Body of pancreas (tissue), 4 donors: ENCODE data around the gene SORT1.

Experiments used
- POLR2A ChIP-seq, 3 donors: fragments of 450-650 bp; IDR thresholded peaks; one replicate each; pipeline ENCODE4 v1.6.1; 2016; ENCODE audit warnings: antibody characterized with exemption in 3 of 3, mild to moderate bottlenecking in 2 of 3
- TF ChIP-seq, protein P1 (sequence below), 7 experiments: fragments of 450-650 bp in 4 of 7; fragments of 200-600 bp in 3 of 7; sonication (generic) in 3 of 7; IDR thresholded peaks; one replicate each; pipeline ENCODE4 v1.5.1; 2016 to 2019; ENCODE audit warnings: antibody characterized with exemption in 7 of 7

DNA sequence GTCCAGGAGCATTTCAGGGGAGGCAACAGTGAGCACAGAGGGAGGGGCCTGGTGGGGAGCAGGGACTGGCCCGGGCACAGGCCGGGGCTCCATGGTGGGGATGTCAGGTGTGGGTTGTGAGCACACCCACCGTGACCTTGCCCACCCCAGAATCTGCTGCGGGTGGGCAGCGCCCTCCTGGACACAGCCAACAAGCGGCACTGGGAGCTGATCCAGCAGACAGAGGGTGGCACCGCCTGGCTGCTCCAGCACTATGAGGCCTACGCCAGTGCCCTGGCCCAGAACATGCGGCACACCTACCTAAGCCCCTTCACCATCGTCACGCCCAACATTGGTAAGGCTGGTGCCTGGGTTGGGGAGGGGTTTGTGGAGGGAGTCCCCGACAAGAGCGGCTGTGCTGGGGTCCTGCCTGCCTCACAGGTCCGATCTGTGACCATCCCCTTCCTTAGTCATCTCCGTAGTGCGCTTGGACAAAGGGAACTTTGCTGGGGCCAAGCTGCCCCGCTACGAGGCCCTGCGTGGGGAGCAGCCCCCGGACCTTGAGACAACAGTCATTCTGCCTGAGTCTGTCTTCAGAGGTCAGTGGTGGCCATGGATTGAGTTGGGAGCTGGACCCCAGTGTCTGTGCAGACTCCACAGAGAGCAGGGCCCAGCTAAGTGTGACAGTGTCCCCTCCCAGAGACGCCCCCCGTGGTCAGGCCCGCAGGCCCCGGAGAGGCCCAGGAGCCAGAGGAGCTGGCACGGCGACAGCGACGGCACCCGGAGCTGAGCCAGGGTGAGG lies 129.1 kb downstream of the SORT1 start:
- TF ChIP-seq, protein P1, sequence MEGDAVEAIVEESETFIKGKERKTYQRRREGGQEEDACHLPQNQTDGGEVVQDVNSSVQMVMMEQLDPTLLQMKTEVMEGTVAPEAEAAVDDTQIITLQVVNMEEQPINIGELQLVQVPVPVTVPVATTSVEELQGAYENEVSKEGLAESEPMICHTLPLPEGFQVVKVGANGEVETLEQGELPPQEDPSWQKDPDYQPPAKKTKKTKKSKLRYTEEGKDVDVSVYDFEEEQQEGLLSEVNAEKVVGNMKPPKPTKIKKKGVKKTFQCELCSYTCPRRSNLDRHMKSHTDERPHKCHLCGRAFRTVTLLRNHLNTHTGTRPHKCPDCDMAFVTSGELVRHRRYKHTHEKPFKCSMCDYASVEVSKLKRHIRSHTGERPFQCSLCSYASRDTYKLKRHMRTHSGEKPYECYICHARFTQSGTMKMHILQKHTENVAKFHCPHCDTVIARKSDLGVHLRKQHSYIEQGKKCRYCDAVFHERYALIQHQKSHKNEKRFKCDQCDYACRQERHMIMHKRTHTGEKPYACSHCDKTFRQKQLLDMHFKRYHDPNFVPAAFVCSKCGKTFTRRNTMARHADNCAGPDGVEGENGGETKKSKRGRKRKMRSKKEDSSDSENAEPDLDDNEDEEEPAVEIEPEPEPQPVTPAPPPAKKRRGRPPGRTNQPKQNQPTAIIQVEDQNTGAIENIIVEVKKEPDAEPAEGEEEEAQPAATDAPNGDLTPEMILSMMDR (IDR thresholded peaks at IDR 0.05): no peak
- TF ChIP-seq POLR2A (IDR thresholded peaks at IDR 0.05): no peak
